ENCODE results near the gene SNCAIP.

Gene SNCAIP

DNA sequence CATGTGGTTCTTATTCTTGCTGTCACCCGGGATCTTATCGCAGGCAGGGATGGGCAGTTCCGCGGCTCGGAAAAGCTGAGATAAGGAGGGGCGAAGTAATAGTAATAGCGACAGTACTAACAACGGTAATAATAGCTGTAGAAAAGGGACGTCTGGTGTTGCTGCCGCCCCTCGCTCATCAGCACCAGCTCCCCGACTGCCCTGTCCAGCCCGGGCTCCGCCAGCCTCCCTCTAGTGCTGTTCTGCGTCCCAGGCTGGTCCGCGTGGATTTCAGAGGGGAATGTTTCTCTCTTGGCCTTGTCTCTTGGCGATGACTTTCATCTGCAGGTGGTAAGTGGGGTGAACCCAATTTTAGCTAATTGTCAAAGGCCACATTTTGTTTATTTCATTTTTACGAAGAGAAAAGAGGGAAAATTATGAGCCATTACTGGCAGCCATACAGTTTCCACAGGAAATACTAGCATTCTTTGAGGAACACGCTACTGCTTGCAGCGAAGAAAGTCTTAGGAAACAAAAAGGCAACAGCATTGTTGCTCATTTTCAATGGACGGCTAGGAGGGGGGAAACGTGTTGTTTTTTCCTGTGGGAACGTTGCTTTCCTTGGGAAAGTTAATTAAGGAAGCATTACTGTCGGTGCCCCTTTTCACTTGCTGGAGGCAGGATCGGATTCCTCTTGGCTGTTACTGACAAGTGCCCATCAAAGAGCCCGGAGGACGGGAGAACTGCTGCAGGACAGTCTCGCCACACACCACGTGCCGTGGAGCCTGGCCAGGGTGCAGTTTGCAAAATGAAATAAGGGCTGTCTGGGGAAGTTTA is 762 bp downstream of the SNCAIP start:
- ATAC-seq (ENCODE audit: low read depth) = peak; percentile 64
- H3K4me3 ChIP-seq (ENCODE audit: severe bottlenecking) = peak overlapping the region; percentile 32

DNA sequence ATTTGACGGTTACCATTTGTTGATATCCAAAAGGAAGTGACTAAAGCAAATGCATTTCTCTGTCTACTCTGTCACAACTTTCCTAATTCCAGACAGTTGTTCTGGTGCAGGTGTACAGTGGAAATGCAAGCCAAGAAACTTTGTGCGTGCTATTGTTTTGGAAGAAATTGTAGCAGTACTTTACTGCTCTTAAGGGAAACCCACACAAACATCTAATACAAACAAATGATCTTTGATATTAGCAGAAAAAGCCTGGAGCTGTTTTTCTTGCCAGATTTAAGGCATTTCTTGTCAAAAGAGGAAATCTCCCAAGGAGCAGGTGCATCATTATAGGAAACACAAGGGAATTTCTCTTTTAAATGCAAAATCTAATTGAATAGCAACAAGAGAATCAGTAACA is 2.0 kb downstream of the SNCAIP start:
- ATAC-seq (ENCODE audit: low read depth) (no peak), DNase-seq (ENCODE audit: low spot score) (no peak)
- H3K4me3 ChIP-seq (ENCODE audit: severe bottlenecking) = no peak overlapping the region
- peaks cover 7% of the 10 kb centered on the region for H3K4me1 ChIP-seq (ENCODE audit: insufficient read depth, poor library complexity, severe bottlenecking)
- TF ChIP-seq, protein P1, sequence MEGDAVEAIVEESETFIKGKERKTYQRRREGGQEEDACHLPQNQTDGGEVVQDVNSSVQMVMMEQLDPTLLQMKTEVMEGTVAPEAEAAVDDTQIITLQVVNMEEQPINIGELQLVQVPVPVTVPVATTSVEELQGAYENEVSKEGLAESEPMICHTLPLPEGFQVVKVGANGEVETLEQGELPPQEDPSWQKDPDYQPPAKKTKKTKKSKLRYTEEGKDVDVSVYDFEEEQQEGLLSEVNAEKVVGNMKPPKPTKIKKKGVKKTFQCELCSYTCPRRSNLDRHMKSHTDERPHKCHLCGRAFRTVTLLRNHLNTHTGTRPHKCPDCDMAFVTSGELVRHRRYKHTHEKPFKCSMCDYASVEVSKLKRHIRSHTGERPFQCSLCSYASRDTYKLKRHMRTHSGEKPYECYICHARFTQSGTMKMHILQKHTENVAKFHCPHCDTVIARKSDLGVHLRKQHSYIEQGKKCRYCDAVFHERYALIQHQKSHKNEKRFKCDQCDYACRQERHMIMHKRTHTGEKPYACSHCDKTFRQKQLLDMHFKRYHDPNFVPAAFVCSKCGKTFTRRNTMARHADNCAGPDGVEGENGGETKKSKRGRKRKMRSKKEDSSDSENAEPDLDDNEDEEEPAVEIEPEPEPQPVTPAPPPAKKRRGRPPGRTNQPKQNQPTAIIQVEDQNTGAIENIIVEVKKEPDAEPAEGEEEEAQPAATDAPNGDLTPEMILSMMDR (IDR thresholded peaks at IDR 0.05; ENCODE audit: poor library complexity, severe bottlenecking) = no peak
- H3K36me3 ChIP-seq (ENCODE audit: low read depth) = no peaks in the 10 kb centered on the region
- H3K27ac ChIP-seq (ENCODE audit: poor library complexity, severe bottlenecking) = no peak overlapping the region
- no peaks in the 10 kb centered on the region for H3K9me3 ChIP-seq (ENCODE audit: severe bottlenecking)
- H3K27me3 ChIP-seq (ENCODE audit: insufficient read depth, poor library complexity, severe bottlenecking) = peaks cover 53% of the 10 kb centered on the region

More for the DNA sequence above, 762 bp downstream of the SNCAIP start:
- Histone ChIP-seq H3K27me3 (ENCODE audit: insufficient read depth, poor library complexity, severe bottlenecking) (peaks cover 53% of the 10 kb centered on the region), H3K36me3 (ENCODE audit: low read depth) (no peaks in the 10 kb centered on the region), H3K9me3 (ENCODE audit: severe bottlenecking) (no peaks in the 10 kb centered on the region), H3K4me1 (ENCODE audit: insufficient read depth, poor library complexity, severe bottlenecking) (peaks cover 7% of the 10 kb centered on the region), H3K27ac (ENCODE audit: poor library complexity, severe bottlenecking) (no peak overlapping the region)
- no peak for DNase-seq (ENCODE audit: low spot score)
- TF ChIP-seq, protein P1 (IDR thresholded peaks at IDR 0.05; ENCODE audit: poor library complexity, severe bottlenecking) = no peak

DNA sequence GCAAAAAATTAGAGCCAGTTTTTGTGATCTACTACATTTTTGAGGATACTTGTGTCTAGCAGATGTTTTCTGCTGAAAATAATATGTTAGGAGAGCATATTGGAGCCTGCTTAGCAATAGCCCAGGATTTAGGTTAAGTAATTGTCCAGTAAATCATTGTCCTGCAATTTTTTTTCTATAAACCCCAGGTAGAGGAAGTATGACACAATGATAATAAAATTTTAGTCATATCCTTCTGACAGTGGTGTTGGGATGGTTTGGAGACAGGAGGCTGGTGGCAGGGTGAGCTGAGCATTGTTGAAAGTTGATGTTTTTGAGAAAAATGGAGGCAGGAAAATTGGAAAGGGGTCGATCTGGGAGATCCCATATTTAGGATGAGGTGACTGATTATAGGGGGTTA is 3.5 kb downstream of the SNCAIP start:
- TF ChIP-seq, protein P1 (IDR thresholded peaks at IDR 0.05; ENCODE audit: poor library complexity, severe bottlenecking) = no peak
- Histone ChIP-seq H3K36me3 (ENCODE audit: low read depth) (no peaks in the 10 kb centered on the region), H3K4me3 (ENCODE audit: severe bottlenecking) (no peak overlapping the region), H3K27me3 (ENCODE audit: insufficient read depth, poor library complexity, severe bottlenecking) (peaks cover 40% of the 10 kb centered on the region), H3K27ac (ENCODE audit: poor library complexity, severe bottlenecking) (no peak overlapping the region), H3K9me3 (ENCODE audit: severe bottlenecking) (no peaks in the 10 kb centered on the region), H3K4me1 (ENCODE audit: insufficient read depth, poor library complexity, severe bottlenecking) (peaks cover 7% of the 10 kb centered on the region)
- ATAC-seq (ENCODE audit: low read depth) = peak; percentile 28; the same call in 2 of the 3 replicates
- no peak for DNase-seq (ENCODE audit: low spot score)

DNA sequence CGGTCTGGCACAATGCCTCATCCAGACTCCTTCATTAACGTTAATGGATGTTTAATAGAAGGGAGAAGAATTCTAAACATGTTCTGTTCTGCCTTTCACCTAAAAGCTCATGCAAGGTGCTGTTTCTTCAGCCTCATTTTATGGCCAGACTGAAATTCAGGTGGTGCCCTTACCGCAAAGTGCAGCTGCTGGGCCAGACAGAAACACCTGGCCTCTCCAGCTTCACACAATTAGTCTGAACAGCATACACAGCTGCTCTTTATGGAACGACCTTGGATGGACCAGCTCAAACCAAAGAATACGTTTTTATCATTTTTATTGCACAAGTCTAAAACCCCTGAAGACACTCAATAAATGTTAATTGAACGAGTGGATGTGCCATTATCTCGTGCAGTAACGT is 4.6 kb downstream of the SNCAIP start:
- Histone ChIP-seq H3K4me3 (ENCODE audit: severe bottlenecking) (no peak overlapping the region), H3K9me3 (ENCODE audit: severe bottlenecking) (no peaks in the 10 kb centered on the region), H3K4me1 (ENCODE audit: insufficient read depth, poor library complexity, severe bottlenecking) (peaks cover 7% of the 10 kb centered on the region), H3K27me3 (ENCODE audit: insufficient read depth, poor library complexity, severe bottlenecking) (peaks cover 28% of the 10 kb centered on the region), H3K36me3 (ENCODE audit: low read depth) (no peaks in the 10 kb centered on the region), H3K27ac (ENCODE audit: poor library complexity, severe bottlenecking) (no peak overlapping the region)
- DNase-seq (ENCODE audit: low spot score) = no peak
- TF ChIP-seq, protein P1 (IDR thresholded peaks at IDR 0.05; ENCODE audit: poor library complexity, severe bottlenecking) = no peak
- no peak for ATAC-seq (ENCODE audit: low read depth)

DNA sequence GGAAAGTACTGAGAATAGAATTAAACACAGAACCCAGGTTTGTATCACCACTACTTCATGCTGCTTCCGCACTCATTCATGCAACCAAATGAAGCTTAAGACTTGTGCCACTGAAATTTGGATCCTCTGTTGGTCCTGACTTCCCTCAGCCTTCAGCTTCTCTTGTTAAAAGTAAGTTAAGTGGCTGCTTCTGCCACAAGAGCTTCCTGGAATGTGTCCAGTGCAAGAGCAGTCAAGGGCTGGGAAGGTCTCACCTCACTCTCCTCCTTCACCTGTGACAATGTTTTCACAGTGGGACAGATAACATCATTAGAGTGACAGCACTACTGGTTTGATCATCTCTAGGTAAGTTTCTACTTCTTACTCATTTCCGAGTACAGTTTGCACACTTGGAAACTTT is 7.9 kb downstream of the SNCAIP start:
- Histone ChIP-seq H3K9me3 (ENCODE audit: severe bottlenecking) (no peaks in the 10 kb centered on the region), H3K36me3 (ENCODE audit: low read depth) (no peaks in the 10 kb centered on the region), H3K27me3 (ENCODE audit: insufficient read depth, poor library complexity, severe bottlenecking) (no peaks in the 10 kb centered on the region), H3K4me3 (ENCODE audit: severe bottlenecking) (no peak overlapping the region), H3K4me1 (ENCODE audit: insufficient read depth, poor library complexity, severe bottlenecking) (peaks cover 7% of the 10 kb centered on the region), H3K27ac (ENCODE audit: poor library complexity, severe bottlenecking) (no peak overlapping the region)
- DNase-seq (ENCODE audit: low spot score) (no peak), ATAC-seq (ENCODE audit: low read depth) (no peak)
- TF ChIP-seq, protein P1 (IDR thresholded peaks at IDR 0.05; ENCODE audit: poor library complexity, severe bottlenecking) = no peak

All from RWPE2 (cell line).